Thoracic aorta (tissue), 2 donors: Measurements from ENCODE around the gene CHCHD4. TPM values are rescaled to one million over a fixed set of nuclear protein-coding genes. Genes with fewer than 3 reads are reported as not detected.

Source experiments
- ATAC-seq: fragments of 150-250 bp; one replicate; pipeline ENCODE4 v1.8.0; 2017; ENCODE audit warnings: low read depth; ENCODE audit not compliant: insufficient number of reproducible peaks, low FRiP score
- DNase-seq: peaks from one replicate; pipeline ENCODE4 v3.0.0-alpha.2; 2020; ENCODE audit warnings: low spot score
- H3K27ac ChIP-seq, 2 donors: fragments of 200-600 bp; sonication (generic); 1 replicate in 1 of 2; 2 replicates in 1 of 2; pipeline ENCODE4 v1.5.1; 2016; ENCODE audit warnings: mild to moderate bottlenecking in 2 of 2, moderate library complexity in 2 of 2
- H3K27me3 ChIP-seq: fragments of 200-600 bp; sonication (generic); replicated peaks from 2 replicates; pipeline ENCODE4 v1.6.0; 2016; ENCODE audit warnings: mild to moderate bottlenecking; ENCODE audit not compliant: insufficient read depth
- H3K36me3 ChIP-seq: fragments of 200-600 bp; sonication (generic); one replicate; pipeline ENCODE4 v1.5.1; 2016
- H3K4me1 ChIP-seq, 2 donors: fragments of 200-600 bp; sonication (generic); 1 replicate in 1 of 2; 2 replicates in 1 of 2; pipeline versions ENCODE4 v1.5.1 to v1.6.0; 2016; ENCODE audit warnings: low read depth in 2 of 2, mild to moderate bottlenecking in 1 of 2; ENCODE audit not compliant: control insufficient read depth in 1 of 2
- H3K4me3 ChIP-seq: fragments of 200-600 bp; sonication (generic); 2 replicates; pipeline ENCODE4 v1.5.1; 2016; ENCODE audit warnings: mild to moderate bottlenecking
- H3K9me3 ChIP-seq: fragments of 200-600 bp; sonication (generic); 2 replicates; pipeline ENCODE4 v1.5.1; 2016
- CTCF ChIP-seq: fragments of 200-600 bp; sonication (generic); IDR thresholded peaks from one replicate; pipeline ENCODE4 v1.5.1; 2019; ENCODE audit warnings: antibody characterized with exemption
- total RNA-seq, 2 donors: library from RNA; depleted of rRNA; stranded (reverse); fragments of >200 nt; gene quantifications; one replicate each; pipeline versions ENCODE4 v1.1.0 to v1.2.3, GENCODE V29; 2016

Gene CHCHD4
- total RNA-seq, 2 donors from 2014 or later: 6.6 to 7.5 TPM

GRCh38 chr3:14150078-14150477, 25.4 kb upstream of the CHCHD4 start:
- TF ChIP-seq CTCF: no peak
- H3K4me1 ChIP-seq: peaks cover 25 to 31% of the 10 kb centered on the region in 2 donors
- H3K4me3 ChIP-seq: no peak overlapping the region
- H3K27ac ChIP-seq: no peak overlapping the region
- ATAC-seq: no peak
- no peaks in the 10 kb centered on the region for H3K27me3 ChIP-seq
- H3K9me3 ChIP-seq: no peaks in the 10 kb centered on the region
- H3K36me3 ChIP-seq: peaks cover 33% of the 10 kb centered on the region
- no peak for DNase-seq

GRCh38 chr3:14148041-14148985, 23.6 kb upstream of the CHCHD4 start:
- no peak for ATAC-seq

GRCh38 chr3:14147617-14148016, 22.9 kb upstream of the CHCHD4 start:
- H3K36me3 ChIP-seq: peaks cover 21% of the 10 kb centered on the region
- DNase-seq (no peak), ATAC-seq (no peak)
- peaks cover 40 to 53% of the 10 kb centered on the region in 2 donors for H3K4me1 ChIP-seq
- H3K27ac ChIP-seq: peak overlapping the region; percentile 94 to 98
- H3K4me3 ChIP-seq: no peak overlapping the region
- H3K9me3 ChIP-seq: no peaks in the 10 kb centered on the region
- no peak for TF ChIP-seq CTCF
- H3K27me3 ChIP-seq: no peaks in the 10 kb centered on the region

More at GRCh38 chr3:14148041-14148985, 23.6 kb upstream of the CHCHD4 start:
- H3K27me3 ChIP-seq: no peaks in the 10 kb centered on the region
- H3K27ac ChIP-seq: peak overlapping the region; percentile 94 to 98
- no peak for DNase-seq
- peaks cover 22% of the 10 kb centered on the region for H3K36me3 ChIP-seq
- H3K4me3 ChIP-seq: no peak overlapping the region
- no peaks in the 10 kb centered on the region for H3K9me3 ChIP-seq
- TF ChIP-seq CTCF: no peak
- H3K4me1 ChIP-seq: peaks cover 34 to 47% of the 10 kb centered on the region in 2 donors

GRCh38 chr3:14147066-14147435, 22.4 kb upstream of the CHCHD4 start:
- DNase-seq: no peak
- no peak for ATAC-seq
- Histone ChIP-seq H3K4me1 (peaks cover 44 to 59% of the 10 kb centered on the region in 2 donors), H3K27ac (peak overlapping the region; percentile 94 to 98), H3K9me3 (no peaks in the 10 kb centered on the region), H3K4me3 (no peak overlapping the region), H3K27me3 (no peaks in the 10 kb centered on the region), H3K36me3 (peaks cover 16% of the 10 kb centered on the region)
- TF ChIP-seq CTCF: no peak

- no peak for DNase-seq
- Histone ChIP-seq H3K4me1 (peaks cover 48 to 64% of the 10 kb centered on the region in 2 donors), H3K27me3 (no peaks in the 10 kb centered on the region), H3K36me3 (peaks cover 19% of the 10 kb centered on the region), H3K4me3 (no peak overlapping the region), H3K9me3 (no peaks in the 10 kb centered on the region), H3K27ac (peak overlapping the region; percentile 94 to 98)
- no peak for TF ChIP-seq CTCF
- no peak for ATAC-seq
These were observed 21.9 kb upstream of the CHCHD4 start for GRCh38 chr3:14146381-14147065.
